Thyroid gland (tissue), 4 donors: ENCODE results near the gene DBF4B.

ENCODE experiments used
- POLR2A ChIP-seq, 2 donors: fragments of 450-650 bp; IDR thresholded peaks; one replicate each; pipeline ENCODE4 v1.6.1; 2017; ENCODE audit warnings: antibody characterized with exemption in 2 of 2, mild to moderate bottlenecking in 2 of 2, moderate library complexity in 1 of 2
- TF ChIP-seq, protein P1 (sequence below), 6 experiments: fragments of 200-600 bp in 3 of 6; fragments of 450-650 bp in 3 of 6; sonication (generic) in 3 of 6; IDR thresholded peaks; one replicate each; pipeline ENCODE4 v1.5.1; 2016 to 2019; ENCODE audit warnings: antibody characterized with exemption in 6 of 6, mild to moderate bottlenecking in 2 of 6, inconsistent platforms in 1 of 6, moderate library complexity in 1 of 6

DNA sequence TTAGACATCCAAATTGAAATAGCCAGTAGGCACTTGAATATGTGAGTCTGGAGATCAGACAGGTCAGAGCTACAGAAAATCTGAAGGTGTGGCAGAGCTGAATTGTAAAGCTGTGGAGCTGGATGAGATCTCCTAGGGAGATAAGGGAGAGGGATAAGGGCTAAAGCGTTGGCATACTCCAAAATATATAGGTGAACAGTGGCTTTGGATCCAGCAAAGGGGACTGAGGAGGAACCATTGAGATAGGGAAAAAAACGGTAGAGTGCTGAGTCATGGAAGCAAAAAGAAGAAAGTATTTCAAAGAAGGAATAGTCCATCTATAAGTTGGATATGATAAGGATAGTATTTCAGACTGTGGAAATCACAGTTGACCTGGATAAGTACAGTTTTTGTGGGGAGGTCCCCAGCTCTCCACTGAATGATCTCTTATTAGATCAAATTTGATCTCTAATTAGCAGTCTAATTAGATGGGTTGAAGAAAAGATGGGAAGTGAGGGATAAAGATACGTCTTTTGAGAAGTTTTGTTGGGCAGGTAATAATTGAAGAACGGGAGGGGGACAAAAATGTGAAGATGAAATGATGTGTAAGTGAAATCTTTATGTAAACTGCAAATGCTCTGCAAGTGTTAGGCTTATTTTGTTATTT lies 587 bp upstream of the DBF4B start:
- TF ChIP-seq, protein P1, sequence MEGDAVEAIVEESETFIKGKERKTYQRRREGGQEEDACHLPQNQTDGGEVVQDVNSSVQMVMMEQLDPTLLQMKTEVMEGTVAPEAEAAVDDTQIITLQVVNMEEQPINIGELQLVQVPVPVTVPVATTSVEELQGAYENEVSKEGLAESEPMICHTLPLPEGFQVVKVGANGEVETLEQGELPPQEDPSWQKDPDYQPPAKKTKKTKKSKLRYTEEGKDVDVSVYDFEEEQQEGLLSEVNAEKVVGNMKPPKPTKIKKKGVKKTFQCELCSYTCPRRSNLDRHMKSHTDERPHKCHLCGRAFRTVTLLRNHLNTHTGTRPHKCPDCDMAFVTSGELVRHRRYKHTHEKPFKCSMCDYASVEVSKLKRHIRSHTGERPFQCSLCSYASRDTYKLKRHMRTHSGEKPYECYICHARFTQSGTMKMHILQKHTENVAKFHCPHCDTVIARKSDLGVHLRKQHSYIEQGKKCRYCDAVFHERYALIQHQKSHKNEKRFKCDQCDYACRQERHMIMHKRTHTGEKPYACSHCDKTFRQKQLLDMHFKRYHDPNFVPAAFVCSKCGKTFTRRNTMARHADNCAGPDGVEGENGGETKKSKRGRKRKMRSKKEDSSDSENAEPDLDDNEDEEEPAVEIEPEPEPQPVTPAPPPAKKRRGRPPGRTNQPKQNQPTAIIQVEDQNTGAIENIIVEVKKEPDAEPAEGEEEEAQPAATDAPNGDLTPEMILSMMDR (IDR thresholded peaks at IDR 0.05), result no peak
- TF ChIP-seq POLR2A (IDR thresholded peaks at IDR 0.05), result no peak
